ENCODE results near the gene SLC8B1. TPM values are rescaled to one million over a fixed set of nuclear protein-coding genes. Genes with fewer than 3 reads are reported as not detected.

Gene SLC8B1
- total RNA-seq (2014; rRNA removed; shearing (Covaris generic)), result 5.2 and 11.9 TPM in 2 replicates

DNA sequence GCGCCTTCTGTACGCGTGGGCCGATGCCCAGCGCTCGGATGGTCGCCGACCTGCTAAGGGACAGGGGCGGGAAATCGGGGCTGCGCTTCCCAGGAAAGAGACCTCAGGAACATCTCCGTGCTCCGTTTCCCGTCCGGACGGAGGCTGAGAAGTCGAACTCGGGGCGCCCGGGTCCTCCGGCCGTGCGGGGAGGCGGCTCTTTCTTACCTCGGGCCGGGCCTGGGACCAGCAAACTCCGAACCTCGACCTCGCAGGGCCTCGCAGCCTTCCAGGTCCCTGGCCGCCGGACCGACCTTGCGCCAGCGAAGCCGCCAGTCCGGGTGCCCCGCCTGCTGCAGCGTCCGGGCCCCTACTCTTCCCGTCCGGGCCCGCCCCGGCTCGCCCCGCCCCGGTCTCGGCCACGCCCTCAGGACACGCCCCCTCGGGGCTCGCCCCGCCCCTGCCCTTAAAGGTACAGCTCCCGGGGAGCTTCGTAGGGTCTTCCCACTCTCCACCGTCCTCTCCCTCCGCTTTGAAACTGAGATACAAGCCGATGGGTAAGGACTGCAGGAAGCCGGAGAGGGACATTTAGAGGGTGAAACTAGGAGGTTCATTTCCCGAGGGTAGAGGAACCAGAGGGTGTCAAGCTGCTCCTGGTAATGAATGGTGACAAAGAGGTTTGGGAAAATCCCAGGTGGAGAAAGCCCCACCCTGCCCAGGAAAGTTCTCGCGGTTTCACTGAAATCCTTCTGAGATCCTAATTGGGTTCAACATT lies at the start of gene SLC8B1:
Gene SLC8B1, minus strand, starts transcription at position 324 of the 754 bp plus-strand sequence. CDS start 2,231 bp downstream, outside the sequence.
- peak; percentile 75 for DNase-seq (ENCODE audit: low read depth)

DNA sequence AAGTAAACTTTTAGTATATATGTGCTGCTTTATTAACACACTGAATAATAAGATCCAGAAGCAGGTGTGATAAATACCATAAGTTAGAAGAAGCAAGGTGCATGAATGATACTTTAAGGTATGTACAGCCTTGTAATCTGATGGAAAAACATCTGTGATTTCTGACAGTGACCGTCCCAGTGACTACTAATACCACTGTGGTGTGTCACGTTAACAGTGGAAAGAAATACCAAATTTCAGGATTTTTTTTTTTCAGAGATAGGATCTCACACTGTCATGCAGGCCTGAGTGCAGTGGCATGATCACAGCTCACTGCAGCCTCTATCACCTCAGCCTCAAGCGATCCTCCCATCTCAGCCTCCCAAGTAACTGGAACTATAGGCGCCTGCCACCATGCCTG lies 47.3 kb upstream of the SLC8B1 start:
- no peak for DNase-seq (ENCODE audit: low read depth)

- DNase-seq (ENCODE audit: low read depth), result no peak
Measured at GRCh38 chr12:113381220-113381619, 46.3 kb upstream of the SLC8B1 start.

GRCh38 chr12:113378291-113378690 lies 43.4 kb upstream of the SLC8B1 start:
- no peak for DNase-seq (ENCODE audit: low read depth)

- no peak for DNase-seq (ENCODE audit: low read depth)
Measured at GRCh38 chr12:113374823-113375428, 40.0 kb upstream of the SLC8B1 start.

GRCh38 chr12:113373969-113374368 lies 39.1 kb upstream of the SLC8B1 start:
- no peak for DNase-seq (ENCODE audit: low read depth)

GRCh38 chr12:113373440-113373839 lies 38.5 kb upstream of the SLC8B1 start:
- no peak for DNase-seq (ENCODE audit: low read depth)

DNA sequence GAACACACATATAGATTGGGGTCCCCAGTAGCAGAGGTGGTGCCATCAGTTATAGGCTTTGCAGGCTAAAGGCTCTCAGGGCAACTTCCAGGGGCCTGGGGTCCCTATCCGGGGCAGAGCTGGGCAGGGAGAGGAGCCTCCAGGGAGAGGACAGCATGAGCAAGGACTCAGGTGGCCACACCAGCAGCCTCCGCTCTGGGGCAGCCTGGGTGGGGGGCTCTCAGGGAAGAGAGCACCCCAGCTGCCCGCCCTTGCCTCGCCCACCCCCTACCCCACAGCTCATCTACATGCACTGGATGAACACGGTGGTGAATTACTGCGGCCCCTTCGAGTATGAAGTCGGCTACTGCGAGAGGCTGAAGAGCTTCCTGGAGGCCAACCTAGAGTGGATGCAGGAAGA lies 37.5 kb upstream of the SLC8B1 start:
- DNase-seq (ENCODE audit: low read depth), result no peak

- no peak for DNase-seq (ENCODE audit: low read depth)
Measured at GRCh38 chr12:113371808-113372207, 36.9 kb upstream of the SLC8B1 start.

GRCh38 chr12:113370923-113371682 lies 36.2 kb upstream of the SLC8B1 start:
- no peak for DNase-seq (ENCODE audit: low read depth)

- DNase-seq (ENCODE audit: low read depth), result no peak
Measured at GRCh38 chr12:113369391-113369985, 34.6 kb upstream of the SLC8B1 start.

GRCh38 chr12:113368331-113368730 lies 33.4 kb upstream of the SLC8B1 start:
- DNase-seq (ENCODE audit: low read depth), result no peak

DNA sequence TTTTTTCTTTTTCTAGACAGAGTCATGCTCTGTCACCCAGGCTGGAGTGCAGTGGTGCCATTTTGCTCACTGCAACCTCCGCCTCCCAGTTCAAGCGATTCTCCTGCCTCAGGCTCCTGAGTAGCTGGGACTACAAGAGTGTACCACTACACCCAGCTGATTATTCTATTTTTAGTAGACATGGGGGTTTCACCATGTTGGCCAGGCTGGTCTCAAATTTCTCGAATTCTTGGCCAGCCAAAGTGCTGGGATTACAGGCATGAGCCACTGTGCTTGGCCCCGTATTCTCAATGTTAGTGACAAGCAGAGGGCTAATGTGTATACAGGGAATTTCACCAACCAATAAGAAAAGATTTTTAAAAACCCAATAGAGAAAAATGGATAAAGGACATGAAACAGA lies 31.9 kb upstream of the SLC8B1 start:
- DNase-seq (ENCODE audit: low read depth), result peak; percentile 20

GRCh38 chr12:113365639-113366395 lies 30.9 kb upstream of the SLC8B1 start:
- DNase-seq (ENCODE audit: low read depth), result no peak

DNA sequence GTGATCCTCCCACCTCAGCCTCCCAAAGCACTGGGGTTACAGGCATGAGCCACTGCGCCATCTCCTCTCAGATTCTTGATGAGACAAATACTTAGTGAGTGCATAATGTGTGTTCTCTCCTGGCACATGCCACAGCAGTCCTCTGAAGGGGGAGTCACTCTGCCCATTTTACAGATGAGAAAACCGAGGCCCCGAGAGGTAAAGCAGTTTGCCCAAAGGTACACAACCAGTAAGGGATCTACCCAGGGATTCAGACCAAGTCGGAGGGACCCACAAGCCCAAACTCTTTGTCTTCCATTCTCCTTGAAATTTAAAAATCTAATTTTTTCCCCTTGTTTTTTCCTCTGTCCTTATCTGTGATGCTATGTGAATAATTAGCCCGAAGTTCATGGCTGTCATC lies 29.8 kb upstream of the SLC8B1 start:
- DNase-seq (ENCODE audit: low read depth), result no peak

- DNase-seq (ENCODE audit: low read depth), result no peak
Measured at GRCh38 chr12:113361574-113362370, 26.9 kb upstream of the SLC8B1 start.

DNA sequence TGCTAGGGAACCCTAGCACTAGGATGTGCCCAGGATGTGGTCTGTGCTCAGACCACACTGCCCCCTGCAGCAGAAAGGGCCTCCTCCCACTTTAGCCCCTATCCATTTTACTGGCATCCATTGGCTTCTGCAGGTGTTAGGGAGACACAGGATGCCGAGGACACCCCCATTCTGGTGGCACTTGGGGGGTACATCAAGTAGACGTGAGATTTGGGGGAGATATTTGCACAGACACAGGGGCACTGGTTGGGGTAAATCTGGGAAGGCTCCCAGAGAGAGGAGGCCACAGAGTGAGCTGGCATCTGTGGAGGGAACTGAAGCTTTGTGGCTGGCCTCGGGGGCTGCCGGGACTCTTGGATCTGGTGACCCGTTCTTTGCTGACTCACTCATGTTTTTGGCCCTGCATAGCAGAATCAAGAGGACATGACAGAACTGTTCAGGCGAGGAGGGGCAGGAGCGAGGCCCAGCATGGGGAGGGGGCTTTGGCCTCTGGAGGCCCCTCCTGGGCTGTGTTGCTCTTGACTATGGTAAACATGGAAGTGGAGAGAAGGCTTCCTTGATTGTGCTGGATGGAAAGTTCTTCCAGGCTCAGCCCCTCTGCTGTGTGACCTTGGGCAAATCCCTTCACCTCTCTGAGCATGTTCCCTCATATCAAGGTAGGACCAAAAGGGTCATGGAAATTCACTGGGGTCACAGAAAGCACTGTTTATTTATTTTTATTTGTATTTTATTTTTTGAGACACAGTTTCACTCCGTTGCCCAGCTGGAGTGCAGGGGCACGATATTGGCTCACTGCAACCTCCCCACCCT lies 25.2 kb upstream of the SLC8B1 start:
- DNase-seq (ENCODE audit: low read depth), result peak; percentile 45

DNA sequence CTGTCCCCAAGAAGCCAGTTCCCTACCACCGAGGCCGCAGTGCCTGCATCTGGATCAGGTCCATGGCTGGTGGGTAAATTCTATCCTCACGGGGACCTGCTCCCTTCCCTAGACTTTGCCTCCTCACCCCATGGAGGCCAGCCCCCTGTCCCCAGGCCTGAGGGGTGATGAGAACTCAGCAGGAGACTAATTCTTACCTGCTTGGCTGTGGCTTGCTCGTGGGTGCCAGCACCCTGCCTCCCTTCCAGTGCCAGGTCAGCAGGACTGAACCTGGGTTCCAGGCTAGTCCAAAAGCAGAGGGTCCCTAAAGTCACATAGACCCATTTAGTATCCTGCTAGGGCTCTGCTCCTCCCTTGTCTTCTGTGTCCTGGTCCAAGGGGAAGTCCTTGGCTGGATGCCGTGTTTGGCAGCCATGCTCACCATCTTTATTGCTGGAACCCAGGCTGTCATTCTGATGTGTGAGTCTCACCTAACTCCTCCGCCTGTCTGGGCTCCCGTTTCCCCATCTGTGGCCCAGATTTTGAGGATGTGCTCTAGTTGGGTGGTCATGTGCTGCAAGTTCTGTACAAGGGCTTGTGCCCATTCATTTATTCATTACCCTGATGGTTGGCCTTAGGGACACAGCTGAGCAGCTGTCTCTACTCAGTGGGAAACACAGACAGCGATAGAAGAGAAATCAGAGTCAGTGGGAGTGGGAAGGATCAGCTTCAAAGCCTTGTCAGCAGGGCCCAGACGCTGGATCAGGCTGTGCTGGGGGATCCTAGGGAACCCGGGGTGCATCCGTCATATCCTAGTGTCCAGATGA lies 24.4 kb upstream of the SLC8B1 start:
- DNase-seq (ENCODE audit: low read depth), result peak; percentile 44
